Measurements from ENCODE around the gene PDE4A. TPM values are rescaled to one million over a fixed set of nuclear protein-coding genes. Genes with fewer than 3 reads are reported as not detected.
"Not testable (repeated sequence)": the region's sequence is repeated elsewhere in the genome, so short reads cannot be mapped to it uniquely, and the experiment has no call there.

PDE4A gene
- polyA plus RNA-seq, 1 donor from 2014 or later, result 2.9 TPM

GRCh38 chr19:10395003-10395402 is 25.3 kb upstream of the PDE4A start:
- H3K27ac Mint-ChIP-seq, result peak overlapping the region in 1 of 3 donors; percentile 7

GRCh38 chr19:10395436-10395835 is 24.9 kb upstream of the PDE4A start:
- Mint-ChIP-seq H3K9me3 (no peaks in the 10 kb centered on the region), H3K4me3 (no peak overlapping the region), H3K4me1 (peaks cover 4 to 8% (median 7%) of the 10 kb centered on the region in 3 donors), H3K27me3 (no peaks in the 10 kb centered on the region), H3K27ac (peak overlapping the region in 1 of 3 donors; percentile 7), H3K36me3 (peaks cover 3% of the 10 kb centered on the region)

More at GRCh38 chr19:10395003-10395402, 25.3 kb upstream of the PDE4A start:
- H3K36me3 Mint-ChIP-seq, result peaks cover 3% of the 10 kb centered on the region
- H3K27me3 Mint-ChIP-seq, result no peaks in the 10 kb centered on the region
- peaks cover 3 to 5% (median 4%) of the 10 kb centered on the region in 3 donors for H3K4me1 Mint-ChIP-seq
- H3K4me3 Mint-ChIP-seq, result no peak overlapping the region
- H3K9me3 Mint-ChIP-seq, result no peaks in the 10 kb centered on the region

DNA sequence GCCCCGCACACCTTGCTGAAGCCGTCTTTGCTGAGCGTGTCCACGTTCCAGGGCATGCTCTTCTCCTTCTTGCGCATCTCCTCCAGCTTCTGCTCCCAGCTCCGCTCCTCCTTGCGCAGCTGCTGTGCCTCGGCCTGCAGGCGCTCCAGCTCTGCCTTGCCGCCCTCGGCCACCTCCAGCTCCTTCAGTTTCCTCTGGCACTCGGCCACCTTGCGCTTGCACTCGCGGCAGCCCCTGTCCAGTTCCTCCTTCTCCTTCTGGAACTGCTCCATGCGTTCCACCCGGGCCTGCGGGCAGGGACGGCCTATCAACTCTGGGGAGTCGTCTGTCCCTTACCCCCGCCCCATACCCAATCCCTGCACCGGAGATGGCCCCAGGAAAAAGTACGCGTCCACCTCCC is 24.4 kb upstream of the PDE4A start:
- Mint-ChIP-seq H3K4me1 (peaks cover 4 to 8% (median 8%) of the 10 kb centered on the region in 3 donors), H3K27ac (peak overlapping the region in 1 of 3 donors; percentile 73), H3K9me3 (no peaks in the 10 kb centered on the region), H3K27me3 (no peaks in the 10 kb centered on the region), H3K4me3 (no peak overlapping the region), H3K36me3 (peaks cover 1% of the 10 kb centered on the region)

DNA sequence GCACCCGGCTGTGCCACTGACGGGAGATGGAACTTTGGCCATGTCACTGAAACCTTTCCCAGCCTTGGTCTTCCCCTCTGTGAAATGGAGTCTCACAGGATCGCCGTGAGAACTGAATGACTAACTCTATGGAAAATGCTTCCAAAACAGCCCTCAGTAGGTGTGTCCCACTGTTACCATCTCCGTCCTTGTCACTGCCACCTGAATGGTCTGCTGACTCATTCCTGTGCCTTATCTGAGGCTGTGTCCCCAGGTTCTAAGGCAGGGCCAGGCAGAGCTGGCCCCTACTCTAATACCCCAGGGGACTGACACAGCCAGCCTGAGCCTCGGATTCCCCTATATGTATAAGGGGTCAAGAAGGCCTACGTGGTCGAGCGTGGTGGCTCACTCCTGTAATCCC is 21.5 kb upstream of the PDE4A start:
- H3K27me3 Mint-ChIP-seq, result no peaks in the 10 kb centered on the region
- peaks cover 11 to 26% (median 25%) of the 10 kb centered on the region in 3 donors for H3K4me1 Mint-ChIP-seq
- peak overlapping the region in 1 of 4 donors; percentile 23 for H3K4me3 Mint-ChIP-seq
- peak overlapping the region in 1 of 3 donors; percentile 80 for H3K27ac Mint-ChIP-seq
- no peaks in the 10 kb centered on the region for H3K9me3 Mint-ChIP-seq
- no peaks in the 10 kb centered on the region for H3K36me3 Mint-ChIP-seq

- not testable (repeated sequence) for H3K27me3 Mint-ChIP-seq, H3K27ac Mint-ChIP-seq, H3K9me3 Mint-ChIP-seq, H3K36me3 Mint-ChIP-seq
- H3K4me1 Mint-ChIP-seq, result peaks cover 14 to 29% (median 28%) of the 10 kb centered on the region in 3 donors
- peak overlapping the region in 2 of 4 donors; percentile 50 to 63 for H3K4me3 Mint-ChIP-seq
These were observed 21.0 kb upstream of the PDE4A start for GRCh38 chr19:10399340-10399739.

- Mint-ChIP-seq H3K4me3 (peak overlapping the region in 2 of 4 donors; percentile 63 to 99), H3K27me3 (no peaks in the 10 kb centered on the region), H3K9me3 (no peaks in the 10 kb centered on the region), H3K4me1 (peaks cover 17 to 32% (median 32%) of the 10 kb centered on the region in 3 donors), H3K27ac (peak overlapping the region in 1 of 3 donors; percentile 56), H3K36me3 (no peaks in the 10 kb centered on the region)
These were observed 20.5 kb upstream of the PDE4A start for GRCh38 chr19:10399878-10400277.

DNA sequence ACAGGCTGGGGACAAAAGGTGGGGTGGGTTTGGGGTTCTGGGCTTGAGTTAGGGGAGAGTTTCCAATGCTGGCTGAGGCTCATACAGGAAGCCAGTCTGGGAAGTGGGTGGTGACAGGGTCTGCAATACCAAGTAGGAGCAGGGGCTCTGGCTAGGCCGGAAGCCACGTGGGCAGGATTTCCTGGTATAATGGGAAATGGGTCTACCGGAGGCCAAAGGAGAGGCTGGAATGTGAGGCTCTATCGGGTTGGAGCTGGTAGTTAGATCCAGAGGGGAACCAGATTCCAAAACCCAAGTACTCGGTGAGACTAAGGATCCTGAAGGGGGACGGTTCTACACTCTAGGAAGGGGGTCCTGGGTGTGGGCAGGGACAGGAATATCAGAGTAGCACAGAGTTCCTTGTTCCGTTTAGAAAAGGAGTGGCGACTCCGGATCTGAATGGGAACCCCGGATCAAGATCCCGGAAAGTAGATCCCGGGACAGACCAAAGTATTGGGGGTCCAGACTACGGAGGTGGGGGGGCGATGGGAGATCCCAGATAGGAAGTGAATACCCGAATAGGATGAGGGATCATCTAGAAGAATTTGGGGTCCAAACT is 17.8 kb upstream of the PDE4A start:
- Mint-ChIP-seq H3K9me3 (no peaks in the 10 kb centered on the region), H3K4me3 (peak overlapping the region; percentile 93 to 99 (median 94)), H3K27ac (peak overlapping the region; percentile 93 to 100 (median 99)), H3K4me1 (peaks cover 30 to 45% (median 41%) of the 10 kb centered on the region in 3 donors), H3K27me3 (no peaks in the 10 kb centered on the region), H3K36me3 (no peaks in the 10 kb centered on the region)

- Mint-ChIP-seq H3K4me1 (peaks cover 36 to 48% (median 47%) of the 10 kb centered on the region in 3 donors), H3K36me3 (no peaks in the 10 kb centered on the region), H3K27ac (peak within 1 kb of the TSS; percentile 93 to 100 (median 99)), H3K4me3 (peak within 1 kb of the TSS; percentile 93 to 99 (median 94)), H3K27me3 (no peaks in the 10 kb centered on the region), H3K9me3 (no peaks in the 10 kb centered on the region)
These were observed 17.0 kb upstream of the PDE4A start, which contains the start of gene CDC37 for GRCh38 chr19:10403137-10404021. Gene CDC37 (minus strand): TSS chr19:10403542. CDS start chr19:10403479, 63 bp downstream.

GRCh38 chr19:10404888-10405820 is 15.2 kb upstream of the PDE4A start:
- H3K36me3 Mint-ChIP-seq, result no peaks in the 10 kb centered on the region
- peak overlapping the region; percentile 93 to 99 (median 94) for H3K4me3 Mint-ChIP-seq
- peak overlapping the region in 2 of 3 donors; percentile 99 to 100 for H3K27ac Mint-ChIP-seq
- H3K27me3 Mint-ChIP-seq, result no peaks in the 10 kb centered on the region
- H3K4me1 Mint-ChIP-seq, result peaks cover 36 to 56% (median 54%) of the 10 kb centered on the region in 3 donors
- H3K9me3 Mint-ChIP-seq, result no peaks in the 10 kb centered on the region

DNA sequence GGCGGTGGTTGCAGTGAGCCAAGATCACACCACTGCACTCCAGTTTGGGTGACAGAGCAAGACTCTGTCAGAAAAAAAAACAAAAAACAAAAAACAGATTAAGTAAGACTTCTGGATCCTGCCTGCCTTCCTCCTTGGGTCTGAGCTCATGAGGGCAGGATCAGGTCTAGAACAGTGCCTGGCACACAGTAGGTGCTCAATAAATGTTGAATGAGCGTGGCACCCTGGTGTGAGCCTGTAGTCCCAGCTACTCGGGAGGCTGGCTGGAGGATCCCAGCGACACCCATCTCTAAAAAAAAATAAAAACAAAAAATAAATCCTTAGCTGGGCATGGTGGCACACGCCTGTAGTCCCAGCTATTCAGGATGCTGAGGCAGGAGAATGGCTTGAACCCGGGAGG is 14.1 kb upstream of the PDE4A start:
- Mint-ChIP-seq H3K4me1 (peaks cover 43 to 59% (median 55%) of the 10 kb centered on the region in 3 donors), H3K27ac (peak overlapping the region; percentile 73 to 99 (median 92)), H3K36me3 (no peaks in the 10 kb centered on the region), H3K9me3 (no peaks in the 10 kb centered on the region), H3K27me3 (no peaks in the 10 kb centered on the region), H3K4me3 (peak overlapping the region in 2 of 4 donors; percentile 73 to 77)

GRCh38 chr19:10407096-10407495 is 13.2 kb upstream of the PDE4A start:
- Mint-ChIP-seq H3K9me3 (no peaks in the 10 kb centered on the region), H3K27me3 (no peaks in the 10 kb centered on the region), H3K27ac (peak overlapping the region; percentile 16 to 90 (median 52)), H3K4me1 (peaks cover 48 to 57% (median 54%) of the 10 kb centered on the region in 3 donors), H3K36me3 (no peaks in the 10 kb centered on the region), H3K4me3 (peak overlapping the region in 1 of 4 donors; percentile 77)

GRCh38 chr19:10408511-10409283 is 11.6 kb upstream of the PDE4A start:
- Mint-ChIP-seq H3K36me3 (no peaks in the 10 kb centered on the region), H3K27me3 (no peaks in the 10 kb centered on the region), H3K9me3 (no peaks in the 10 kb centered on the region), H3K4me1 (peaks cover 47 to 56% (median 50%) of the 10 kb centered on the region in 3 donors), H3K27ac (peak overlapping the region; percentile 55 to 89 (median 78)), H3K4me3 (peak overlapping the region; percentile 41 to 80 (median 67))

- H3K9me3 Mint-ChIP-seq, H3K36me3 Mint-ChIP-seq, H3K27me3 Mint-ChIP-seq: not testable (repeated sequence)
- H3K27ac Mint-ChIP-seq, result peak overlapping the region in 2 of 3 donors; percentile 87 to 89
- peak overlapping the region in 3 of 4 donors; percentile 47 to 84 (median 52) for H3K4me3 Mint-ChIP-seq
- H3K4me1 Mint-ChIP-seq, result peaks cover 37 to 44% (median 44%) of the 10 kb centered on the region in 3 donors
These were observed 9.1 kb upstream of the PDE4A start for GRCh38 chr19:10411224-10411623.

All from IgD-negative memory B cell (primary cell).